GM19468 (cell line): Measurements from ENCODE around the gene SH3RF2.
"Not testable (repeated sequence)": the region's sequence is repeated elsewhere in the genome, so short reads cannot be mapped to it uniquely, and the experiment has no call there.

Experiments used
- ATAC-seq: cut with Tn5 transposase; IDR thresholded peaks from one replicate; pipeline ENCODE4 v1.9.1; 2021; ENCODE audit warnings: mild to moderate bottlenecking, moderate library complexity, moderate number of reproducible peaks; ENCODE audit not compliant: unreplicated experiment; ENCODE audit errors: extremely low read depth

SH3RF2 gene

GRCh38 chr5:145975361-145976066 is 39.1 kb downstream of the SH3RF2 start:
- no peak for ATAC-seq

- ATAC-seq, result peak; percentile 32
These were observed 40.2 kb downstream of the SH3RF2 start for GRCh38 chr5:145976431-145977155.

DNA sequence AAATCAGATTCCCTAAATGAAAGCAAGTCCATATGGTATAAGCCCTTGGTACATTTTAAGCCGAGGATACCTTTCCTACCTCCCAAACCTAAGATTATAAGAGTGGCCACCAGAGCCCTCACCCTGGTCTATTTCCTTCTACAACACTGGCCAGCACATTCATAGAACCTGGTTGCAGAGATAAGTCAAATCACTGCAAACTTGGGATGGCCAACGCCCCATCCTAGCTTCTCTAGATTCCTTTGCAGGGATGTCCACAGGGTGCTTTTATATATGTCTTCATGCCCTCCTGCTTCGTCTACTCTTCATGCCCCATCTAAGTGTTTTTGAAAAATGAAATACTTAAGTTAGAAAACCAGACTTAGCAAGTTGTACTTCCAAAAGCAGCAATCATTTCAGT is 41.8 kb downstream of the SH3RF2 start:
- no peak for ATAC-seq

GRCh38 chr5:145978708-145979107 is 42.3 kb downstream of the SH3RF2 start:
- no peak for ATAC-seq

- ATAC-seq, result no peak
These were observed 43.2 kb downstream of the SH3RF2 start for GRCh38 chr5:145979270-145980223.

DNA sequence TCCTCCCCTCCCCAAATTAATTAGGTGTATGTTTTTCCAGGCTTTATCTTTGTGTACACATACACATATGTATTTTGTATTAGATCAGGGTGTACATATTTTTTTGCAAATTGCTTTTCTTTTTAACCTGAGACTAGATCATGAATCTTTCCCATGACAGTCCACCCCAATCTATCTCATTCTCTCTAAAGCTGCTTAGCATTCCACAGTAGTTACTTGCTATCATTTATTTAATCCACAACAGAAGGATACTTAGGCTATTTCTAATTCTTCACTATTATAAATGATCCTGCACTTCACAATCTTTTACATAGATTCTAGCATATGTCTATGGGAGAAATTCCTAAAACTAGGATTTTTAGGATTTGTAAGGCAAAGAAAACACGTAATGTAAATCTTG is 43.9 kb downstream of the SH3RF2 start:
- no peak for ATAC-seq

DNA sequence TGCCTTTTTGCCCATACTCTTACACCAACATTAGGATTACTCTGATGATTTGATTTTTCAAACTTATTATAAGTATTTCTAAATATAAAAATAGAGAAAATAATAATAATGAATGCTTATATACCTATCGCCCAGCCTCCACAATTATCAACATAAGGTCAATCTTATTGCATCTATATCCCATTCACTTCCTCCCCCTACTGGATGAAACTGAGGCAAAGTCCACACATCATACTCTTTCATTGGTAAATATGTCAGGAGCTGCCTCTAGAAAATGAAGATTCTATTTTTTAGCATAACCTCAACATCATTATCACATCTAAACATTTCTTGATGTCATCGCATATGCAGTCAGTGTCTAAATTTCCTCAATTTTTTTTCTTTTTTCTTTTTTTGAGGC is 44.3 kb downstream of the SH3RF2 start:
- no peak for ATAC-seq

GRCh38 chr5:145981589-145982571 is 45.5 kb downstream of the SH3RF2 start:
- no peak for ATAC-seq

- ATAC-seq, result no peak
These were observed 46.4 kb downstream of the SH3RF2 start for GRCh38 chr5:145982572-145983318.

DNA sequence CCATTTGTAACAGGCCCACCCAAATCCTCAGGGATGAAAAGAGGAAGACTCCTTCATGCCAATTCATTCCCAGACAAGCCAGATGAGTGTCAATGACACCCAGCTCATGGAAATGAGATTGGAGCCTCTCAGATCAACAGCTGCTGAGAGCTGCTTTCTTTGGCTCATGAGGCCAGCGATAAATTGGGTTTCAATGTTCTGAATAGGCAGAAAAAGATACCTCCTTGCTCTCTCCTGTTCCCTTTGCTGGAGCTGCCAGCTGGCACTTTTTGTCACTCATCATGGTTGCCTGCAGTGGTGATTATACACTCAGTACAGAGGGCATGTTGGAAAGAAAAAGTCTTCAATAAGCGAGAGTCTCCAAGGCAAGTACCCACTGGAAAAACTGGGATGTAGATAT is 47.1 kb downstream of the SH3RF2 start:
- no peak for ATAC-seq

- no peak for ATAC-seq
These were observed 47.7 kb downstream of the SH3RF2 start for GRCh38 chr5:145984072-145984471.

- ATAC-seq, result no peak
These were observed 51.5 kb downstream of the SH3RF2 start for GRCh38 chr5:145987856-145988255.

DNA sequence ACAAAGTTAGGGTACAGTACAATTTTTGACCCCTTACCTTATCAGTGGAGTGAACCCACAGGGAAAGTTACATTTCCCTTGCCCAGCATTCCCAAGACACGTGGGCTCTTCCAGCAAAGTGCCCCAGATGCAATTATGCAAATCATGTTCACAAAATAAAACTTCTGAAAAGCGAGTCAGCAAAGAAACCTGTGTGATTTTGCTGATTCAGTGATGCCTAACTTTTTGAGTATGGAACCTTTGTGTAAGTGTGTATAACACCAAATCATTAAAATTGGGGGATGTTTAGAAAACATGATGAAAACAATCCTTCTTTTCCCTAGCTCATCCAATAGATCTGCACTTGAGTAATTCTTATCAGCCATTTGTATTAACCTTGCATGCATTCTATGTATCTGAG is 52.6 kb downstream of the SH3RF2 start:
- ATAC-seq, result no peak

DNA sequence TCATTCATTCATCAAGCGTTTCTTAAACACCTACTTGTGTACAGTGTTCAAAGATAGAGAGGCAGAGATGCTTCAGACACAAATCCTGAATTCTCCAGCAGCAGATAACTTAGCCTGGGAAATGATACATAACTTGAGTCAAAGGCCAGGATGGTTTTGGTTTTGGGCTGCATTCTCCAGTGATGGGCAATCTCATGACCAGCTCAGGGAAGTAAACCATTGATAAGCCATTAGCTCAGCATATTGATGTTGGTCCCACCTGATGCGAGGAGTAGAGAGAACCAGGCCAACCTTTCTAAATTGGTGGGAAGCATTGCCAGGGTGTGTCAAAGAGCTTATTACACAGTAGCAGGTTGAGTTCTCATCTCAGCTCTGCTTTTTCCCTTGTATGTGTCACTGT is 53.0 kb downstream of the SH3RF2 start:
- no peak for ATAC-seq

DNA sequence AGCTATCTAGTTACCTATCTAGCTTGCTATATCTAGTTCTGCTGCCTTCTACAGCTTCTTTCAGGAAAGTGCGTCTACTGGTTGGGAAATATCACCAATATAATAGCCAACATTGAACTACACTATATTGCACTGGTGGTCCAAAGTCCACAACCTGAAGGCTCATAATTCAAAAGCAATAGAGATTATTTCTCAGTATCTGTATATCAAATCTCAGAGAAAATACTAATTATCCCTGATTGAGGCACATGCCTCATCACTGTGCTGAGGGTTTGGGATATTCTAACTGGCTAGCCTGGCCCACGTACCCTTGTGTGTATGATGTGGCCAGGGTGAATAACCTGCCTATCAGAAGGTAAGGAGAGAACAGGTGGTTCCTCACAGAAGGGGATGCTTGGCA is 53.8 kb downstream of the SH3RF2 start:
- no peak for ATAC-seq

DNA sequence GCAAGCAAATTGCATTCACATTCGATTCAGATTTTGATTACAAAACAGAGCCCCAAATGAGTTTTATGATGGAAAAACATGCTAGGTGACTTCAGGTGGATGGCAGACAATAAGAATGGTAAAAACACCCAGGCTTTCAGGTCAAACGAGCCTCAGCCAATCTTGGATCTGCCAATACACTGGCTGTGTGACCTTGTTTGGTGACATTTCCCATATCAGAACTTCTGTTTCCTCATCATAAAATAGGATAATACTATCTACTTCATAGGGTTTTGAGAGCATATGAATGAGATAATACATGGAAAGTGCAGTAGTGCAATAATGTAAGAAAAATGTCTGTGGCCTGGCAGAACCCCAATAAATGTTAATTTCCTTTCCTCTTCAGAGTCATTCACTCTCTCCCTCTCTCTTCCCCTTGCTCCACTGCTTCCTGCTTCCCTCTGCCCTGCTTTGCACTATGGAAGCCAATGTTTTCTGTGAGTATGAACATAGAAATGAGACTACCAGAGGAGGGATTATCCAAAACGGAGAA is 54.7 kb downstream of the SH3RF2 start:
- ATAC-seq, result no peak

GRCh38 chr5:145993538-145993937 is 57.2 kb downstream of the SH3RF2 start:
- ATAC-seq, result not testable (repeated sequence)

DNA sequence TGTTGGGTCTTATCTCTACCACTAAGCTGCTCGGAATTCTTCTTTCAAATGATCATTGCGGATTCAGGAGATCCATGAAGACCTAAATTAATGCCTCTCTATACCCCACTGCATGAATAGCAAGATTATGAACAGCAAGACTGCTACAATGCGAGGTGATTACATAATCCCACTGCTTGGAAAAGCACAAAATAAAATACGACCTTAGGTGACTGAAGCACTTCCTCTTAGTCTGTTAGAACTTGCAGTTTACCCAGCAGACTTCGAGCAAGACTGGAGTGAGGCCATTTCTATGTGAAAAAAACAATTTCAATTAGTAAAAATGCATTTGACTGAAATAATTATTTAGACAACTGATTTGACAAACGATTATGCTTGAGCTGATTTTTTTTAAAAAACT is 59.8 kb downstream of the SH3RF2 start:
- no peak for ATAC-seq

GRCh38 chr5:145999208-145999607 is 62.8 kb downstream of the SH3RF2 start:
- ATAC-seq, result no peak
